ENCODE measurements around the gene TNFRSF11A.

- TF ChIP-seq POLR2AphosphoS5 (IDR thresholded peaks at IDR 0.05) = no peak
- TF ChIP-seq CTCF (IDR thresholded peaks at IDR 0.05) = no peak
- no peak for TF ChIP-seq POLR2A (IDR thresholded peaks at IDR 0.05)
- TF ChIP-seq EP300 (IDR thresholded peaks at IDR 0.05) = no peak
These were observed 61.5 kb downstream of the TNFRSF11A start for GRCh38 chr18:62386601-62387000.
